Measurements from ENCODE around the gene THSD4.

DNA sequence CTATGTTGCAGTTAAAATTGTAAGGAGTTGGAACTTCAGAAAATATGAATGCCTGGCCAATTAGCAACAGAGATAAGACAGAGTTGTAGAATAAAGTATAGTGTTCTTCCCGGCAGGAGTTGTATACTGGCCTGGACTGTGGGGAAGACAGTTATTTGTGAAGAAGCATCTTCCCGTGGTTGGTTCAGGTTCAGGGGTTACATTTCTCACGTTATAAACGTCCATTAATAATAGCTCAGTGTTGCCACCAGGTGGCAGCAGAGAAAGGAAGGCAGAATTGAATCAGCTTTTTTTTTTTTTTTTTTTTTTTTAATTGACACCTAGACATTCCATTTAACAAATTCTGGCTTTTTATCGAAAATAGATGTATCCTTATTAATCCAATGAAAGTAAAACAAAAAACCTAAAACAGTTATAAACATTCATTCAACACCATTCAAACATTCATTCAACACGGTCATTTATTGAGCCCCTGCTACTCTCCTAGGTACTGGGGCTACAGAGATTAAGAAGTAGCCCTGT lies 628.7 kb downstream of the THSD4 start:
- TF ChIP-seq POLR2AphosphoS5 (IDR thresholded peaks at IDR 0.05) = no peak
- no peak for TF ChIP-seq POLR2A (IDR thresholded peaks at IDR 0.05)
- TF ChIP-seq, protein P1, sequence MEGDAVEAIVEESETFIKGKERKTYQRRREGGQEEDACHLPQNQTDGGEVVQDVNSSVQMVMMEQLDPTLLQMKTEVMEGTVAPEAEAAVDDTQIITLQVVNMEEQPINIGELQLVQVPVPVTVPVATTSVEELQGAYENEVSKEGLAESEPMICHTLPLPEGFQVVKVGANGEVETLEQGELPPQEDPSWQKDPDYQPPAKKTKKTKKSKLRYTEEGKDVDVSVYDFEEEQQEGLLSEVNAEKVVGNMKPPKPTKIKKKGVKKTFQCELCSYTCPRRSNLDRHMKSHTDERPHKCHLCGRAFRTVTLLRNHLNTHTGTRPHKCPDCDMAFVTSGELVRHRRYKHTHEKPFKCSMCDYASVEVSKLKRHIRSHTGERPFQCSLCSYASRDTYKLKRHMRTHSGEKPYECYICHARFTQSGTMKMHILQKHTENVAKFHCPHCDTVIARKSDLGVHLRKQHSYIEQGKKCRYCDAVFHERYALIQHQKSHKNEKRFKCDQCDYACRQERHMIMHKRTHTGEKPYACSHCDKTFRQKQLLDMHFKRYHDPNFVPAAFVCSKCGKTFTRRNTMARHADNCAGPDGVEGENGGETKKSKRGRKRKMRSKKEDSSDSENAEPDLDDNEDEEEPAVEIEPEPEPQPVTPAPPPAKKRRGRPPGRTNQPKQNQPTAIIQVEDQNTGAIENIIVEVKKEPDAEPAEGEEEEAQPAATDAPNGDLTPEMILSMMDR (IDR thresholded peaks at IDR 0.05) = peak; percentile 28 to 56 (median 50)
- TF ChIP-seq EP300 (IDR thresholded peaks at IDR 0.05) = no peak

Measured in sigmoid colon (tissue), 4 donors.